ENCODE measurements around the gene NCSTN.

- TF ChIP-seq CTCF (IDR thresholded peaks at IDR 0.05) (no peak), ZFX (IDR thresholded peaks at IDR 0.05; ENCODE audit: borderline replicate concordance) (no peak)
These were observed 1.1 kb downstream of the NCSTN start for GRCh38 chr1:160344241-160344640.
